Dermis blood vessel endothelial cell (primary cell): ENCODE results near the gene ERC1. TPM values are rescaled to one million over a fixed set of nuclear protein-coding genes. Genes with fewer than 3 reads are reported as not detected.
"Not testable (repeated sequence)": the region's sequence is repeated elsewhere in the genome, so short reads cannot be mapped to it uniquely, and the experiment has no call there.

Source experiments
- DNase-seq: peaks from one replicate; pipeline ENCODE4 v3.0.0; 2010
- total RNA-seq: library from RNA; depleted of rRNA; stranded (reverse); fragments of >200 nt; gene quantifications from 2 replicates; pipeline ENCODE4 v1.2.3, GENCODE V29; 2014

The ERC1 gene
- total RNA-seq, 1 donor from 2014 or later: 47.1 TPM

DNA sequence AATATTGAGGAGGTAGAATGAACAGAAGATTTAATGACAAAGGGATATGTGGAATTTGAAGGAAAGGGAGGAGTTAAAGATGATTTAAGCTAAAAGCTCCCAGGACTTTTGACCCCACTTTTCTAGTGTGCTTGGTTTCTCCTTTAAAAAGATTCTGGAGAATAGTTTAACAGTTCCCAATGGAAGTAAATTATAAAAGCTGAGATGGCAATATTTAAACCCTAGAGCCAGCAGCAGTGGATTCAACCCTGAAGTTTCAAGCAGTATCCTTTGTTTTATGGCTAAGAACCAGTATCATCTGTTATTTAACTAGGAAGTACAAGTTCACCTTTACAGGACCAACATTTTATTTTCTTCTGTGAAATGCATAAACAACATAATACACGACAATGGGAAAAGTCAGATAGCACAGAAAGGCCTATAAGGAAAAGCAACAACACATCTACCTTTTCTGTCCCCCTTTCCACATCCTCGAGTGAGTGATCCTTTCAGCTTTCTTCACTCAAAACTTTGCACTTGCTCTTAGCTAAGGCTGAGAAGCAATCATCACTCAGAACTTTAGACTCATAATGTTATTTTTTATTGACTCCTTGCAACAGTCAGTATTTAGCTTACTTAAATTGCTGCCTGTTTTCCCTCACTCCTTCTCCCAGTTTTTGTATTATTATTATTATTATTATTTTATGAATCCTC, 338.9 kb downstream of the ERC1 start:
- DNase-seq: no peak

- DNase-seq: no peak
Measured at GRCh38 chr12:1330477-1330827, 339.4 kb downstream of the ERC1 start.

GRCh38 chr12:1332327-1332726, 341.3 kb downstream of the ERC1 start:
- peak; percentile 45 for DNase-seq

DNA sequence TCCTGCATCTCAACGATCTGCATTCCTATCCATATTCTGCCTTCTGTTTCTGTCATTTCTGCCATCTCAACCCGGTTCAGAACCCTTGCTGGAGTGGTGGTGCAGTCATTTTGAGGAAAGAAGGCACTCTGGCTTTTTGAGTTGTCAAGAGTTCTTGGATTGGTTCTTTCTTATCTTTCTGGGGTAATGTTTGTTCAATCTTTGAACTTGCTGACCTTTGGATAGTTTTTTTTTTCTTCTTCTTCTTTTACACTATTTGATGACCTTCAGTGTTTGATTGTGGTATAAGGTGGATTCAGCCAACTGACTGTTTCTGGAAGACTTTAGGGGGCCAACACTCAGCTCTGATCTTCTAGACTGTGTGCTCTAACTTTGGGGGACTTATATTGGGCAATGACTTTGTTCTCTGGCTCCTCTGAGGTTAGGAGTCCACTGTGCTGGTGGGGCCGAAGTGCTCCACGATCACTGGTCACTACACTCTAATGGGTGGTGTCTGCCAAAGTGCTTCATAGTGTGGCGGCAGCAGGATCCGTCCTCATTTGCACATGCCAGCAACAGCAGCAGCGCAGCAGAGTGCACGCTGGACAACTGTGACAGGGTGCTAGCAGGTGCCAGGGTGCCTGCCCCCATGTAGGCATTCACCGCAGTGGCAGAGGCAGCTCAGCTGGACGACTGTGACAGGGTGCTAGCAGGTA, 347.6 kb downstream of the ERC1 start:
- no peak for DNase-seq

DNA sequence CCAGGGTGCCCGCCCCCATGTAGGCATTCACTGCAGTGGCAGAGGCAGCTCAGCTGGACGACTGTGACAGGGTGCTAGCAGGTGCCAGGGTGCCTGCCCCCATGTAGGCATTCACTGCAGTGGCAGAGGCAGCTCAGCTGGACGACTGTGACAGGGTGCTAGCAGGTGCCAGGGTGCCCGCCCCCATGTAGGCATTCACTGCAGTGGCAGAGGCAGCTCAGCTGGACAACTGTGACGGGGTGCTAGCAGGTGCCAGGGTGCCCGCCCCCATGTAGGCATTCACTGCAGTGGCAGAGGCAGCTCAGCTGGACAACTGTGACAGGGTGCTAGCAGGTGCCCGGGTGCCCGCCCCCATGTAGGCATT, 348.1 kb downstream of the ERC1 start:
- not testable (repeated sequence) for DNase-seq

GRCh38 chr12:1339618-1340319, 348.7 kb downstream of the ERC1 start:
- DNase-seq: no peak

- not testable (repeated sequence) for DNase-seq
Measured at GRCh38 chr12:1341270-1341669, 350.2 kb downstream of the ERC1 start.

GRCh38 chr12:1343422-1343821, 352.4 kb downstream of the ERC1 start:
- DNase-seq: no peak

- DNase-seq: no peak
Measured at GRCh38 chr12:1344245-1344644, 353.2 kb downstream of the ERC1 start.

- no peak for DNase-seq
Measured at GRCh38 chr12:1346126-1346525, 355.1 kb downstream of the ERC1 start.

GRCh38 chr12:1347294-1347693, 356.3 kb downstream of the ERC1 start:
- DNase-seq: no peak

- peak; percentile 22 for DNase-seq
Measured at GRCh38 chr12:1348606-1349005, 357.6 kb downstream of the ERC1 start.

DNA sequence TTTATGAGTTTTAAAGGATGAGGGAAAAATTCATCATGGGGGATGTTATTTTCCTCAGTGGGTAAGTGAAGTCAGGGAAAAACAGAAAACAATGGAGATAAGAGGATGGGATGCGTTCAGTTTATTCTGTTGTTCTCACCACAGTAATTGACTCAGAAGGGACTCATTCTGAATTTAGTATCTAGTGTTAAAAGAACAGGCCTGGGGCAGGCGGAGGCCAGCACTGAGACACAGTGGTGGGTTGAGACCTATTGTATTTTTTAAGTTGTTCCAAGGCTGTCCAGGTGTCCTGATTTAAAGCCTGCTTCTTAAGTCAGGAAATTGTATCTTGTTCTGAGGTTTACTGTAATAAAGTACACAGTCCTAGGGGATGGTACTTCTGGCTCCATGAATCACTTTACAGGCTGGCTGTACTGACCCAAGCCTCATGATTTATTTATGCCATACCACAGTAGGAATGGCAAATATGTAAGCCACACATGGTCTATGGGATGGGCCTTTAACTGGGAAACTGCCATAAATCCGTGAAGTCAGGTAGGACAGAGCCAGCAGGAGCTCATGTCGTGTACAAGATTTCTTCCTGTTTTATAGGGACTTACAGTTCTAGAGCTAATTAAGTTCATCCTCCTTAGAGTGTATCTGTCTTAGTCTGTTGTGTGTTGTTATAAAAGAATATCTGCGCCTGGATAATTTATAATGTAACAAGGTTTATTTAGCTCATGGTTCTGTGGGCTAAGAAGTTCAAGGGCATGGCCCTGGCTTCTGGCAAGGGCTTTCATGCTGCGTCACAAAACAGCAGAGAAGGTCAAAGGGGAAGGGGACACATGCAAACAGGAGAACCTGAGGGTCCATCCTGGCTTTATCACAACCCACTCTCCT, 359.3 kb downstream of the ERC1 start:
- no peak for DNase-seq

GRCh38 chr12:1350934-1351240, 359.9 kb downstream of the ERC1 start:
- no peak for DNase-seq

- no peak for DNase-seq
Measured at GRCh38 chr12:1351926-1352325, 360.9 kb downstream of the ERC1 start.

- no peak for DNase-seq
Measured at GRCh38 chr12:1353451-1353850, 362.4 kb downstream of the ERC1 start.

DNA sequence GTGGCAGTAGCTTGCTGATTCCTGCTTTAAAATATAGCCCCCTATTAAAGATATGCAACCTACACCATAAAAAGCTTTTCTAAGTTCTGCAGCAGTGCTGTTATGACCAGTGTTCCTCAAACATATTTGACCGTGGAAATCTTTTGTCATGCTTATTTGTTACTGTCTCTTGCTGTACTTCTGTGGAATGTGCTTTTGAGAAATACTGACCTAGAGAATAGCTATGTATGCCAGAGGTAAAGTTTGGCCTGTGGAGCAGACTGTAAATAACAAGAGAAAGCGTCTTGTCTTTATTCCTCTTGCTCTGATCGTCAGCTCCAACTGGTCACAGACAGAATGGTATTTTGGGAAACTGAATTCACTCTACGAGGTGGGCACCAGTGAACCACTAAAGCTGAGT, 364.4 kb downstream of the ERC1 start:
- DNase-seq: no peak

GRCh38 chr12:1355871-1356270, 364.8 kb downstream of the ERC1 start:
- not testable (repeated sequence) for DNase-seq

DNA sequence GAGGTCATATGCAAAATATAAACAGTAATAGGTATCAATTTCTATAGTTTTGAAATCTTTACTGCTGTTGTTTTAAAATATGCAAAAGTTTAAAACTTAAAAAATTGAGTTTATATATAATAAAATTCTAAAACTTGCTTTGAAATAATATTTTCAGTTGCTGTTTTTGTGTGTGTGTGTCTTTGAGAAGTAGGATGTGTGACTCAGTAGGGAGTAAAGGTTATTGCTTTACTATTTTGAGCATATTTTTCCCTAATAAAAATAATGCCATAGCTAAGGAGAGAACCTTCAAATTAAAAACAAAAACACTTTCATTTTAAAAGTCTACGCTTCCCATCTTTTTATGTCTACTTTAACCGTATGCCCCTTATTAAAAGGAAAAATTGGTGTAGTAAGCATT, 365.3 kb downstream of the ERC1 start:
- DNase-seq: peak; percentile 20

GRCh38 chr12:1357171-1357570, 366.1 kb downstream of the ERC1 start:
- no peak for DNase-seq

DNA sequence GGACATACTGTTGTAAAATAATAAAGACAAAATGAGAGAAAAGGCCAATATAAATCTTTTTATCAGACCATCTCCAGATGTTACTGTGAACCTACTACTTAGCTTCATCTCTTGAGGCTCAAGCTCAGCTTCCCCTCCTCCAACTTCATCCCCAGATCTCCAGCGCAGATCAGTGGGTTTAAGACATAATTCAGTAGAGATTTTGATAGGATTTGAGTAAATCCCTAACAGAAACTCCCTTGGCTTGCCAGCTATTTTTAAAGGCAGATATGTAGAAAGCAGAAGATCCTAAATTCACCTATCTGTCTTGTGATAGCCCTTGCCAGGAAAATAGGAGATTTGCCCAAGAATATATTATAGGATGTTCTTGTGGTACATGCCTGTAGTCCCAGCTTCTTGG, 366.7 kb downstream of the ERC1 start:
- no peak for DNase-seq

DNA sequence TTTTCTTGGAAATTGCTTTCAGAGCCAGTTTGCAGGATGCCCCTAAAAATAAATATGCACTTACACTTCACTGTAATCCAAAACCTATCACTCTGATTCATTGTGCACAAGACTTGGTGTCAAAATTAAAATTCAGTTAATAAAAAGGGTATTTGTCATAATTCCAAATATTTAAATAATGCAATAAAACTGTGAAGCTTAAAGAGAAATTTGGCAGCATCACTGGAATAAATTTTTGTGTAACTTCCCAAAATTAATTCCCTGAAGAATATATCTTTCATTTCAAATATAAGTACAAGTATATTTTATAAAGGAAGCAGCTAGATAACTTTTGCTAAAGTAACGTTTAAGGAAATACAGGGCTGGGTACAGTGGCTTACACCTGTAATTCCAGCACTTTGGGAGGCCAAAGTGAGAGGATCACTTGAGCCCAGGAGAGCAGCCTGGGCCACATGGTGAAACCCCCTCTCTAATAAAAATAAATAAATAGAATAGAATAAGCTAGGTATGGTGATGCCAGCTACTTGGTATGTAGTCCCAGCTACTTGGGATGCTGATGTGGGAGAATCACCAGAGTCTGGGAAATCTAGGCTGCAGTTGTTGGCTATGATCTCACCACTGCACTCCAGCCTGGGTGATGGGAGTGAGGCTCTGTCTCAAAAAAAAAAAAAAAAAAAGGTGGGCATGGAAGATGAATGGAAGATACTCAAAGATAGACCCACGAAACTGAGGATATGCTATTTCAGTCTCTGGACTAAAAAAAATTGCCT, 369.6 kb downstream of the ERC1 start:
- DNase-seq: no peak
